Activated CD8-positive, alpha-beta memory T cell treated with anti-CD3 and anti-CD28 coated beads, Interleukin-2, amount 50 U/mL, for 48 hours (primary cell): ENCODE data around the gene TEDC2.

Experiments used
- DNase-seq: peaks from one replicate; pipeline ENCODE4 v3.0.0-alpha.2; 2020

TEDC2 gene

GRCh38 chr16:2480948-2481347, 21.0 kb downstream of the TEDC2 start:
- DNase-seq, result no peak

DNA sequence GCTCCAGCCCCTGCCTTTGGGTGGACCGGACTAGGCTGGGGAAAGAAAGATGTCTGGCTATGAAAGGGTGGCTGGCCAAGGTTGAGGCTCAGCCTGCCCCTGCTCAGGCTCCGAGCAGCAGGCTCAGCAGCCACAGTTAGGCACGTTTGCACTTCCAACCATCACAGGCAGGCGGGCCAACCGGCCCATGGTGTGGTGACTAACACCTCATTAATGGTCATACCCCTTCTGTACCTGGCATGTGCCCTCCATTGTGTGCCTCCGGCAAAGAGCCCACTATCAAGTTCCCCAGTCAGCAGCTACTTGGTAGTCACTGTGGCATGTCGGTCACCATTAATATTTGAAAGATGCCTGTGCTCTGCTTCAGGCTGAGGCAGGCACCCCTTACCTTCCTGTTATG, 21.8 kb downstream of the TEDC2 start:
- no peak for DNase-seq

DNA sequence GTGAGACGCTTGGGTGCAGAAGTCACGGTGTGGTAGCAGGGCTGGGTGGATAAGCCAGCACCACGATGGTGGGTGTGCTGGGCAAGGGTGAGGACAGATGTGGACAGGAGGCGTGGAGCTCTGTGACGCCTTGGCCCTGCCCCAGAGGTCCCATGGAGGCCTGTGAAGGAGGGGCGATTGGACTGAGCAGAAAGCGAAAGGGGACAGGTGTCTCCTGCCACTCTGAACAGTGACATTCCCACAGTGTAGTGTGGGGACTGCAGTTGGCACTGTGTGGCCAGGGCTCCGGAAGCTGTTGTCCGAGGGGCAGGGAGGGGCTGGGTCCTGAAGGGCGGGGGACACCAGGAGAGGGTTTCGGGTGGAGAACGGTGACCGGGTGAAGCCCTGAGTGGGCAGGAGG, 22.3 kb downstream of the TEDC2 start:
- DNase-seq, result no peak

GRCh38 chr16:2482708-2483534, 23.0 kb downstream of the TEDC2 start:
- no peak for DNase-seq

- DNase-seq, result no peak
Measured at GRCh38 chr16:2483939-2484897, 24.3 kb downstream of the TEDC2 start.

- no peak for DNase-seq
Measured at GRCh38 chr16:2484898-2485508, 25.1 kb downstream of the TEDC2 start.

DNA sequence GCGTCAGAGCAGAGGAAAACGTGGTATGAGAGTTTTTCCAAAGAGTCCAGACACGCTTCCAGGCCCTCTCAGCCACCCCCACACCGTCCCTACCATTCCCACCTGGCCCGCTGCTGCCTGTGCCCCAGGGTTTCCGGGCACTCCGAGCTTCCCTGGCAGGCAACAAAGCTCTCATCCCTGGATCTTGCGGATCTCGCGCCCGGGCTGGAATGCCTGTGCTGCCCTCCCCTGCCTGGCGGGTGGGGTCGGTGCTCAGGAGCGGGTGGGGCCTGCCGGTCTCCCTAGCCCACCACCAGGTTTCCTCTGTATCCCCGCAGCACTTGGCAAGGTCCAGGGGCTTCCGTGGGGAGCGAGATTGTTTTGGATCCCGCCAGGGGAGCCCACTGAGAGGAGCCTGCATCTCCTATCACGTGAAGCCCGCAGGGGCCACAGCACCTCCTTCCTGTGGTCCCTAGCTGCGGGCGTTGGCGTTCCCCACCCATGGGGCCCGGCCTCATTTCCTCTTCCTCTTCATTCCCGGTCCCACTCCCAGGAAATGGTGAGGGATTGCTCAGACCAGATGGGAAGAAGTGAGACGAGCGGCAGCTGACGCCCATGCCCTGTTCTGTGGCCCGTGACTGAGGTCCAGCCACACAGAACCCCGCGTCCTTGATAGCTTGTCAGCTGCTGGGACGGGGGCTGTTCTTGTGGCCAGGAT, 26.1 kb downstream of the TEDC2 start:
- no peak for DNase-seq

DNA sequence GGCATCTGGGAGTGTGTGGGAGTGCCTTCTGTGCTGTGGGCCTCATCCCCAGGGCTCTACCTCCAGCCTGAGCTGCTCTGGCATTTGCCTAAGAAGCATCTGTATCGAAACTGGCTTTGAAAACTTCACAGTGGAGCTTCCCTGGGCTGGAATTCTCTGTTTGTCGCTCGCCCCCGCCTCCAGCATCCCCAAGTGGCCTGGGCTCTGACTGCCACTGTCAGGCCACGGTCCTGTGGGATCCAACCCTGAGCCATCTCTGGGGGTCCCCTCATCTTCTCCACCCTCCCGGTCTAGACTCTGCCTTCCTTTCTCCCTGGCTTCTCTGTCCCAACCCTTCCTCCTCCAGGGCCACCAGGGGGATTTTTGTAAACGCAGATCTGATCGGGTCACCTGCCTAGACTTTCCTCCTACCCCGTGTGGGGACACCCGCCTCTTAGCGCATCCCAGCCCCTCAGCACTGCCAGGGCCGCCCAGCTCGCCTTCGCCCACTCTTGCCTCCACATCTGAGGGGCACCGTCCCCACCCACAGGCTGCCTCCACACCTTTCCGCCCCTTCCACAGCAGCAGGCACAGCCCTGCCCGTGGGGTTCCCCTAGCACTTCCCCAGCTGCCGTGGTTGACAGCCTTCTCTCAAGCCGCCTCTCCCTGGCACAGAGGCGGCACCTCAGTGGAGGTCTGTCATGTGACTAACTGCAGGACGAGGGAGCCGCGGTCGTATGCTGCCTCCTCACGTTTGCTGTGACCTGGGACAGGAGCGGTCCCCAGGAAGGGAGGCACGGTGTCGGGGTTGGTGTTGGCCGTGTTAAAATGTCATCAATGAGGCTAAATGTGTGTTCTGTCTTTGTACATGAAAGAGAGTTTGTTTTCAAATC, 27.0 kb downstream of the TEDC2 start:
- DNase-seq, result peak; percentile 83

DNA sequence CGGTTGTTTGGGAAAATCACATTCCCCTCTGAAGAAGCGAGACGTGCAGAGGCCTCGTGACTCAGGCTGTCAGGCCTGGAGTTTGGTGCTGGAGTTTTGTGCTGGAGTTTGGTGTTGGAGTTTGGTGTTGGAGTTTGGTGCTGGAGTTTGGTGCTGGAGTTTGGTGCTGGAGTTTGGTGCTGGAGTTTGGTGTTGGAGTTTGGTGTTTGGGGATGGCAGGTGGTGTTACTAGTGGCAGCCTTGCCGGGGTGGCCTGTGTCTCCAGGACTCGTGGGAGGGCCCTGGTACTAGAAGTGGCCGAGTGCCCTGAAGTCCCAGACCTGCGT, 27.6 kb downstream of the TEDC2 start:
- DNase-seq, result no peak

- DNase-seq, result no peak
Measured at GRCh38 chr16:2487903-2488531, 28.1 kb downstream of the TEDC2 start.

DNA sequence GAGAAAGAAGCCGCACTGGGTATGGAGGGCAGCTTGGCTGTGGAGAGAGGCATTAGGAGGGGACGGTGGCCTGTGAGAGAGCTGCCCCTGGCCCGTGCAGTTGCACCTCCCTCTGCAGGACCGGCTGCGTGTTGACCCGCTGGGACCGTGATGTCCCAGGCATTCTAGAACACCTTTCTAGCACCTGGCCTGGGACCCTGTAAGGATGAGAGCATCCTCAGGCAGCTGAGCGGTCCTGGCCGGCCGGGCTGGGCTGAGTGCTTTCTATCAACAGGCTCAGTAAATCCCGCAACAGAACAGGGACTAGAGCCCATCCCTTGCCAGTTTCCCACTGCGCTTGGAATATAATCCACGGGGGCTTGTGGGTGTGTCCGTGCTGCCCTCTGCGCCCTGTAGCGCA, 29.7 kb downstream of the TEDC2 start:
- DNase-seq, result no peak

DNA sequence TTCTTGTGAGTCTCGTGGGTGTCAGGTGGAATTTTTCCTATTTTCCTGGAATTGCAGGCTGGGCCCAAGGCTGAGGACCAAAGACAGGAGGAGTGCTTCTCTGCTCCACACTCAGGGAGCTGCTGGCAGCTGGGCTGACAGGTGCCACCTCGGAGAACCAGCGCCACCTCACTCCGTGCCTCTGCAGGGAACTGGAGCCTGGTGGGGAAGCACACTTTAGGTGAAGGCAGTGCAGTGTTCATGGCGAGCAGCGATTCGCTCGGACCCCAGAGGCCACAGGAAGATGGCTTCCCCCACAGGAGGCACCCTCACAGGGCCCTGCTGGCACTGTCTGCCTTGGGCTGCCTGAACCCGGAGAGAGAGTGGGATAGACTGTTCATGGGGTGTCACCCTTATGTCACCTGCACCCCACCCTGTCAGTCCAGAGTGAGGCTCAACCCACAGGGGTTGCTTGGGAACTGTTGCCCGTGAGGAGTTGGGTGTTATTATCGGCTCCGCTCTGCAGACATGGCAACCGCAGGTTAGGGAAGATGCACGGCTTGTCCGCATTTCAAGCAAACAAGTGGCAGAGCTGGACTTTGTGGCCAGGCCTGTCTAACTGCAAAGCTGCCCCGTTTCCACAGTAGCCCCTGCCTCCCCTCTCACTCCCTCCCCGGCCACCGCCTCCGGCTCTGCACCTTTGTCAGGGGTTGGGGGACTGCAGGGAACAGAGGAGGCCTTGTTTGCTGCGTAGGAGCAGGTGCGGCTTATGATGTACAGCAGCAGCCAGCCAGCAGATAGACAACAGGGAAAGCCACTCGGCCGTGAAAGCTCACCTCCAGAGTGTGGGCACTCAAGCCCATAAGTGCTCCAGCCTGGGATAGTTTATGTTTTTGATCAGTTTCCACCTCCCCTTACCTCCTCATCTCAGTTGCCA, 30.5 kb downstream of the TEDC2 start:
- DNase-seq, result no peak

- DNase-seq, result no peak
Measured at GRCh38 chr16:2492292-2492691, 32.4 kb downstream of the TEDC2 start.

DNA sequence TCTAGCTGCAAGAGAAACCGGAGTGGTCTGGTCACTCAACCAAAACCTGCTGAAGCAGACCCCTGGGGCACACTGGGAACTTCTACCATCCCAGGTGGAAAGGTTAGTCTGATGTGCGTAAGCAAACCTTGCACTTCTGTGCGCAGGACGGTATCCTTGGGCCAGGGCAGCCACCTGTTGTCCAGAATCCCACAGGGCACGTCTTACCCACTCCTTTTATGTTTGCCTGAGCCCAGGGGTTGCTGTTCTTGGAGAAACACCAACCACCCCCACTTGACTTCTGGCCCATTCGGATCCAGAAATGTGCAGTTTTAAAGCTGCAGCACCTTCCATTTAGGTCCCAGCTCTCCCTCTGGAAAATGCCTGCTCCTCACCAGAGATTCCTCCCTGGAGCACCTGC, 33.7 kb downstream of the TEDC2 start:
- DNase-seq, result no peak

DNA sequence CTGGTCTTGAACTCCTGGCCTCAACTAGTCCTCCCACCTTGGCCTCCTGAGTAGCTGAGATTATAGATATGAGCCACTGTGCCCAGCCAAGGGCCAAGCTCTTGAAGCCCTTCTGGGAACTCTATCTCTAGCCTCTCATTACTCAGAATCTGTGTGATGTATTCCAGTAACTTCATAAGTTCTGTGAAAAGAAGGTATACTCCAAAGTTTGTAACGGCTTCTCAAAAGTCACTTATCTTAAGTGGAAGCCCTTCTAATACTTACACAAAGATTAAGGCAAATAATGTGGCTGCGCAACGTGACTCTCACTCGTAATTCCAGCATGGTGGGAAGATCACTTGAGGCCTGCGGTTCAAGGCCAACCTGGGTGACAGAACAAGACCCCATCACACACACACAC, 34.7 kb downstream of the TEDC2 start:
- DNase-seq, result no peak

DNA sequence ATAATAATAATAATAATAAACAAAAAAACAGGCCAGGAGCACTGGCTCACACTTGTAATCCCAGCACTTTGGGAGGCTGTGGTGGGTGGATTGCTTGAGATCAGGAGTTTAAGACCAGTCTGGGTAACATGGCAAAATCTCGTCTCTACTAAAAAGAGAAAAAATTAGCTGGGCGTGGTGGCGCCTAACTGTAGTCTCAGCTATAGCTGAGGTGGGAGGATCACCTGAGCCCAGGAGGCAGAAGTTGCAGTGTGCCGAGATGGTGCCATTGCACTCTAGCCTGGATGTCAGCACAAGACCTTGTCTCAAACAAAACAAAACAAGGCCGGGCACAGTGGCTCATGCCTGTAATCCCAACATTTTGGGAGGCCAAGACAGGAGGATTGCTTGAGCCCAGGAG, 35.1 kb downstream of the TEDC2 start:
- no peak for DNase-seq

DNA sequence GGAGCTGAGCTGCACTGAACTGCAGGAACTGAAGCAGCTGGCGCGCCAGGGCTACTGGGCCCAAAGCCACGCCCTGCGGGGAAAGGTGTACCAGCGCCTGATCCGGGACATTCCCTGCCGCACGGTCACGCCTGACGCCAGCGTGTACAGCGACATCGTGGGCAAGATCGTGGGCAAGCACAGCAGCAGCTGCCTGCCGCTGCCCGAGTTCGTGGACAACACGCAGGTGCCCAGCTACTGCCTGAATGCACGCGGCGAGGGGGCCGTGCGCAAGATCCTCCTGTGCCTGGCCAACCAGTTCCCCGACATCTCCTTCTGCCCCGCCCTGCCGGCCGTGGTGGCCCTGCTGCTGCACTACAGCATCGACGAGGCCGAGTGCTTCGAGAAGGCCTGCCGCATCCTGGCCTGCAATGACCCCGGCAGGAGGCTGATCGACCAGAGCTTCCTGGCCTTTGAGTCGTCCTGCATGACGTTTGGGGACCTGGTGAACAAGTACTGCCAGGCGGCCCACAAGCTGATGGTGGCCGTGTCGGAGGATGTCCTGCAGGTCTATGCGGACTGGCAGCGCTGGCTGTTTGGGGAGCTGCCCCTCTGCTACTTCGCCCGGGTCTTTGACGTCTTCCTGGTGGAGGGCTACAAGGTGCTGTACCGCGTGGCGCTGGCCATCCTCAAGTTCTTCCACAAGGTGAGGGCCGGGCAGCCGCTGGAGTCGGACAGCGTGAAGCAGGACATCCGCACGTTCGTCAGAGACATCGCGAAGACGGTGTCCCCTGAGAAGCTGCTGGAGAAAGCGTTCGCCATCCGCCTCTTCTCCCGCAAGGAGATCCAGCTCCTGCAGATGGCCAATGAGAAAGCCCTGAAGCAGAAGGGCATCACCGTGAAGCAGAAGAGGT, 36.6 kb downstream of the TEDC2 start:
- DNase-seq, result no peak

GRCh38 chr16:2497116-2497630, 37.3 kb downstream of the TEDC2 start:
- DNase-seq, result no peak
